Measurements from ENCODE around the gene SYNJ2BP.

SYNJ2BP gene

DNA sequence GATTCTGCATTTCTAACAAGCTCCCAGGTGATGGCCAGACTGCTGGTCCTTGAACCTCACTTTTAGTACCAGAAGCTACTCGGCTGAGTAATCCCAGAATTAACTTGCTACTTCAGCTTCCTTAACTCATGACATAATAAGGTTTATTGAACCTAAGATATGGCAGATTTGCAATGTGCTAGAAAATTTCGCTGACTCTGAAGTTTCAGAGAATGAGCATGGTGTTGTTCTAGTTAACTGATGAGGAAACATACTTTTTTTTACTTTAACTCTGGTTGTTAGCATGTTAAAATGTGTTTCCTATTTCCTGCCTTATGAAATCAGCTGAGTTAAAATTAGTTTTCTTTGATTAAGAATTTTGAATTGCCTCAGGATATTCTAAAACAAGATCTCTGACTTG lies 34.4 kb downstream of the SYNJ2BP start:
- no peak for TF ChIP-seq TAF1 (IDR thresholded peaks at IDR 0.05; ENCODE audit: borderline replicate concordance, insufficient read depth, low read length)

DNA sequence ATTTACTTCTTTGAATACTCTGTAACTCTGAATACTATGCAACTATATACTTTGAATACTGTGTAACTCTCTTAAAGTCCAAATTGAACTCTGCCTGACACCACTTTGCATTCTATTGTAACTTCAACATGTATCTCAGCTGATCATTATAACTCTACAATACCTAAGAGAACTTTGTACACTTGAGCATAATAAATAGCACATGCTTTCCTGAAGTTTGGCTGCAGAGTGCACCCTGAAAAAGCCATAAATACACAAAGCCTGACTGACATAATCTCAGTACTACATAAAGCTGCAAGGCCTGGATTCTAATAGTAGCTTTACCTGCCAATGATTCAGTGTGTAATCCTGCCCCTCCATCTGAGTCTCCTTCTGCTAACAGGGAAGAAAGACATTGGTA lies 36.1 kb downstream of the SYNJ2BP start:
- no peak for TF ChIP-seq REST (IDR thresholded peaks at IDR 0.05; ENCODE audit: insufficient read depth in 1 of 2, low read depth in 2 of 2, low read length in 2 of 2)
- no peak for TF ChIP-seq FOXP2 (optimal IDR thresholded peaks at IDR 0.05; ENCODE audit: borderline replicate concordance, extremely low read depth, extremely low read length, insufficient read depth)
- no peak for TF ChIP-seq SIN3A (IDR thresholded peaks at IDR 0.05; ENCODE audit: borderline replicate concordance, insufficient read depth, low read length)
- TF ChIP-seq TAF1 (IDR thresholded peaks at IDR 0.05; ENCODE audit: borderline replicate concordance, insufficient read depth, low read length): no peak
- TF ChIP-seq POLR2AphosphoS5 (IDR thresholded peaks at IDR 0.05; ENCODE audit: low read depth, low read length): no peak

DNA sequence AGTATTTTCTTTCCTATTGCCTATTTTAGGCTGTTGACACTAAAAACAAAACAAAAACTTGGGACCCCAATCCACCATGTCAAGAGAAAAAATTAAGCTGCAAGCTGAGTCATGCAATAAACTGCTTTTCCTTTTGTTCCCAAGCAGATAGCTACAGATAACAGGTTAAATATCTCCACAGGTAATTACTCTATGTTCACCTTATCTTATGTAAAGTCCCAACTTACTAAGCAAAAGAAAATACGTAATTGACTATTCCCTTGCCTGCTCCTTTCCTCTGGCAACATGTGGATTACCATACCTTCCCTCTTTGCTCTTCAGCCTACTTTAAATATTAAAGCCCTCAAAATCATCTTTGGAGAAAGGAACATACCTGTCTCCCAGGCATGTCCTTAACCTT lies 38.2 kb downstream of the SYNJ2BP start:
- TF ChIP-seq FOXP2 (optimal IDR thresholded peaks at IDR 0.05; ENCODE audit: borderline replicate concordance, extremely low read depth, extremely low read length, insufficient read depth) (no peak), SIN3A (IDR thresholded peaks at IDR 0.05; ENCODE audit: borderline replicate concordance, insufficient read depth, low read length) (no peak), POLR2AphosphoS5 (IDR thresholded peaks at IDR 0.05; ENCODE audit: low read depth, low read length) (no peak), REST (IDR thresholded peaks at IDR 0.05; ENCODE audit: insufficient read depth in 1 of 2, low read depth in 2 of 2, low read length in 2 of 2) (no peak), TAF1 (IDR thresholded peaks at IDR 0.05; ENCODE audit: borderline replicate concordance, insufficient read depth, low read length) (no peak)
